HK-2 (cell line): ENCODE data around the gene NCEH1.
"Not testable (repeated sequence)": the region's sequence is repeated elsewhere in the genome, so short reads cannot be mapped to it uniquely, and the experiment has no call there.

Experiments
- DNase-seq: peaks from one replicate; pipeline ENCODE4 v3.0.0-alpha.2; 2018; ENCODE audit not compliant: unreplicated experiment

NCEH1 gene

DNA sequence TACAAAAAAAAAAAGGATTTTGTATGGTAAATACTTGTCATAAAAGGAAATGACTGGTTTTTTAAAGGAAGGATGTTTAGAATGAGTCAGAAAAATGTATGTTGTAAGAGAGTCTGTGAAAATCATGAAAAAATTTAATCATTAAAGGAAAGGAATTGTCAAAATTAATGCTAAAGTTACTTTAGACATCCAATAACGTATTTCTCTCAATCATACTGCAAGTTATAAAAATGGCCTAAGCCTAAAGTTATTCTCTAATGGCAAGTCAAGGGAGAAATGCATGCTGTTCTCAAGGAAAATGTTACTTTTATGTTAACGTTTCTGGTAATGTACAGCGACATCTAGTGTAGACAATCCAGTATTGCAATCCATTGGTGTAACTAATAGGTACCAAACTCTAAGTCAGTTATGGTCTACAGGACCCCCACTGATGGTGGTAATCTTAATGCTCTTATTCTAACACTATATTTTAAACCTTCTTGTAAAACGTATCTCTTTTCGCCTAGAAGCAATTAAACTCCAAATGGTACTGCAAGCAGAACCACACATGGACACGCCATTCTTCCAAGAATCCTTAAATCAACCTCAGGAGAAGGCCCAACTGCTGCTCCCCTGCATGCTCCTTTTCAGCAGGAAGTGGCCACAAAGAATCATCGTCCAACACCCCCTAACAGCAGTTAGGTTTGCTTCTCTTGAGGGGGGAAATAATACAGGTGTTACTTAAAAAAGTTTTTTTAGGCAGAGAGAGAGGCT lies 35.2 kb downstream of the NCEH1 start:
- no peak for DNase-seq

DNA sequence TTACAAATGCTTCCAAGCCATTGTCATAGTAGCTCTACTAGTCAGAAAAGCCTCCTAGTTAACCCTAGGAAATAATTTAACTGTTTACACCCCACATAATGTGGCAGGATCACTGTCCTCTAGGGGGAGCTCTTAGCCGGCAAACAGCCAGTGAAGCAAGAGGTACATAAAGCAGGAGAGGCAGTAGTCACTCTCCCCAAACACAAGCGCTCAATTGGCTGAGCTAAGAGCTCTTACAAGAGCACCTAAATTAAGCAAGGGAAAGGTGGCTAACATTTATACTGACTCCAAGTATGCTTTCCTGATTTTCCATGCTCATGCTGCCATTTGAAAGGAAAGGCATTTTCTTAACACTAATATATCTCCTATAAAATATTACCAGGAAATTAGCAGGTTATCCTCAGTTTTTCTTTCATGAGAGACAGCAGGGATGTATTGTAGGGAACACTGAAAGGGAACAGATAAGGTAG lies 37.6 kb downstream of the NCEH1 start:
- DNase-seq, result peak; percentile 76

DNA sequence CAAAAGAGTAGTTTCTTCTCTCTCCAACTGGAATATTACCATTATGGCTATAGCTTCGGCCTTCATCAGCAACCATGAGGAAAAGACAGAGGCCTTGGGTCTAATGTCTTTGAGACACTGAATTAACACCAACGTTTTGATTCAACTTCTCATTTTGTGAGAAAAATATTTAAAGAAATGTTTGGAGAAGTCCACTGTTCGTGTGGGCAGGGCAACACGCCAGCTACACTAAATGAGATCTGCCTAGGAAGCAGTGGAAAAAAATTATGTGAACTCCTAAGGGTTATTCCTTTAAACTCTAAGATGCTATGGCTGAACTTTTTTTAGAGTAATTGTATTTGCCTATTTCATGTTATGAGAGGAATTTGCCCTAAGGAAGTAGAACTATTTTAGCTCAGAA lies 41.8 kb downstream of the NCEH1 start:
- DNase-seq, result no peak

DNA sequence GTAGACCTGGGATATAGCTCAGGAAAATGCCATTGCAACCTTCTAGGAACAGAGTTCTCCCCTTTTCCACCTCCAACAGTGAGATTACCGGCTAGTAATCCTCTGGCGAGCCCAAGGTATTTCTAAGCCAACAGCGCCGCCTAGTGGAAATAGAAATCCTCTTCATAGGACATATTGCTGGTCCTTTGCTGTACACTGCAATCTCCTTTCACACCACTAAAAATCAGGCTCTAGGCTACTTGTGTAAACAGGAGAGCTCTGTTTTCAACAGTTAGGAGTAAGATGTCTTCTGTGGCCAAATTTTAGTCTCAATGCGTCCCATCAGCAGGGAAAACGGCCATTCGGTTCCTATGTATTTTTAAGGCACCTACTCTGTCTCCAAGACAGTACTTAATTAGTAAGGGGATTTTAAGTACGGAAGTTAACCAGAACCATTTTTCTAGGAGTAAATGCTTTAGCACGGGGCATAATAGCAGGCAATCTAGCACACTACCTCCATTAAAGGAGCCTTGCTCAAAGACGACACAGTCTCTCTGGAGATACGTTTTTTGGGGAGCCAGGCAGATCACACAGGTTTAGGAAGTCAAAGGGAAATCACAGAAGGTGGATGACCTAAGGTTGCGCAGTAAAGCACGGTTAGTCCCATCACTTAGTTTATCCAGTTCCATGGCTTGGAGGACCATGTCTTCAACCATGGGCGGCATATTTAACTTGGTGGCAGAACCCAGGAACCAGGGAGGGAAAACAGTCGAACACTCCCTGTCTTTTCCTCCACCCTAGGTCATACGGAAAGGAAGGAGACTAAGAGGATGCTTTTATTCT lies 43.8 kb downstream of the NCEH1 start:
- DNase-seq, result peak; percentile 85

DNA sequence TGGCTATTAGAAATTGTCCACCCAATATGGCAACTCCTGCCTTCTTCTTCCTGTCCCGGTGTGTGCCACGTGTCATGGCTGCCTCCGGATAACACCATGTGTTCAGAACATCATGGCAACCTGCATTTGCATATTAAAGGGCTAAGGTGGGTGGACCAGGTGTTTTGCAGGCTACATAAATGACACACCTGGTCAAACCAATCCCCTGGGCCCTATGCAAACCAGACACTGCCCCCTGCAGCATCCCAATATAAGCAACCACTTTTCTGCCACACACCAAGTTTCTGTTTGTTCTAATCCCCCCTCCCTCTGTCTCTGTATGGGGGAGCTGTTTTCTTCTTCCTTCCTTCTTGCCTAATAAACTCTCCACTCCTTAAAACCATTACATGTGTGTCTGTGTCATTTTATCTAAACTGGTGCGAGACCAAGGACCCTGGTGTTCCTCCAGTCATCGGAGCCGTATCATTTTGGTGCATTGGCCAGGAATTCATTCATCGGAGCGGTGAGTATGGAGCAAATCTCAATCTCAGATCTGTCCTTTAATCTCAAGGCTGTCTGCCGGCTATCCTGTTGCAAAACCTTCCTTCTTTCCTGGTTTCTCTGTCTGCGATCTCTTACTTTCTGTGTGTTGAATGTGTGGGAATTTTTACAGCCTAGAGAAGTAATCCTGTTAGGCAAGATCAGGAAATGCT lies 44.5 kb downstream of the NCEH1 start:
- no peak for DNase-seq

DNA sequence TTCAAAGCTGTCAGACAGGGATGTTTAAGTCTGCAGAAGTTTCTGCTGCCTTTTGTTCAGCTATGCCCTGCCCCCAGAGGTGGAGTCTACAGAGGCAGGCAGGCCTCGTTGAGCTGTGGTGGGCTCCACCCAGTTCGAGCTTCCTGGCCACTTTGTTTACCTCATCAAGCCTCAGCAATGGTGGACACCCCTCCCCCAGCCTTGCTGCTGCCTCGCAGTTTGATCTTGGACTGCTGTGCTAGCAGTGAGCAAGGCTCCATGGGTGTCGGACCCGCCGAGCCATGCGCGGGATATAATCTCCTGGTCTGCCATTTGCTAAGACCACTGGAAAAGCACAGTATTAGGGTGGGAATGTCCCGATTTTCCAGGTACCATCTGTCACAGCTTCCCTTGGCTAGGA lies 45.4 kb downstream of the NCEH1 start:
- not testable (repeated sequence) for DNase-seq

DNA sequence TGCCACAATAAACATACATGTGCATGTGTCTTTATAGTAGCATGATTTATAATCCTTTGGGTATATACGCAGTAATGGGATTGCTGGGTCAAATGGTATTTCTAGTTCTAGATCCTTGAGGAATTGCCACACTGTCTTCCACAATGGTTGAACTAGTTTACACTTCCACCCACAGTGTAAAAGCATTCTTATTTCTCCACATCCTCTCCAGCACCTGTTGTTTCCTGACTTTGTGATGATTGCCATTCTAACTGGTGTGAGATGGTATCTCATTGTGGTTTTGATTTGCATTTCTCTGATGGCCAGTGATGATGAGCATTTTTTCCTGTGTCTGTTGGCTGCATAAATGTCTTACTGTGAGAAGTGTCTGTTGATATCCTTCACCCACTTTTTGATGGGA lies 50.4 kb downstream of the NCEH1 start:
- DNase-seq, result not testable (repeated sequence)

DNA sequence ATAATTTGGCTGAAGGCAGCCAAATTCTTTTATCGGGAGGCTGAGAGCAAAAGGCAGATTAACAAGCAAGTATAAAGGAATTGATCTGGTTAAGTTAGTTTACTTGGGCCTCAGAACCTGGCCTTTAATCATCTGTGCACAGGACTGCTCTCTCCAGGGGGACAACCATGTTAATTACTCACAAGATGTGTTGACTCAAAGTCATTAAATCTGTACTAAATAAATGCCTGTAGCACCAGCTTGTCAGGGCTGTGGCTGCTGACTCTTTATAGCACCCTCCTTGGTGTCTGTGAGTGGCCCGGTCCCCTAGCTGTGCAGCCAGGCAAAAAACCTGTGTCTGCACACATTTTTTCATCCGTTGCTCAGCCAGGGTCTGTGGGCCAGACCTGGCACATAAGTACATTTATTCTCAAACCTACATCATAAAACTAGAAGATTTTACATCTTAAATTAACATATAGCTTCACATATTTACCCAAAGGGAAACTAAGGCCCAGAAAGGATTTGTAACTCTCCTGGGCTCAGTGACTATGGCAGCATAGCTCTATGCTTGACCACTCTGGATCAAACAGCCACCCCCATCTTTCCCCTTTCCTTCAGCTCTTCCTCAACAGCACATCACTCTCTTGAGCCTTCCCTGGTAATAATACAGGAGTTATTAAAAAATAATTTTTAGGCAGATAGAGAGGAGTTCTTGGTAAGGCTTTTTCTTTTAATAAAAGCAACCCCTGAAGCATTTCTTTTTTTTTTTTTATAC lies 51.4 kb downstream of the NCEH1 start:
- peak; percentile 77 for DNase-seq

DNA sequence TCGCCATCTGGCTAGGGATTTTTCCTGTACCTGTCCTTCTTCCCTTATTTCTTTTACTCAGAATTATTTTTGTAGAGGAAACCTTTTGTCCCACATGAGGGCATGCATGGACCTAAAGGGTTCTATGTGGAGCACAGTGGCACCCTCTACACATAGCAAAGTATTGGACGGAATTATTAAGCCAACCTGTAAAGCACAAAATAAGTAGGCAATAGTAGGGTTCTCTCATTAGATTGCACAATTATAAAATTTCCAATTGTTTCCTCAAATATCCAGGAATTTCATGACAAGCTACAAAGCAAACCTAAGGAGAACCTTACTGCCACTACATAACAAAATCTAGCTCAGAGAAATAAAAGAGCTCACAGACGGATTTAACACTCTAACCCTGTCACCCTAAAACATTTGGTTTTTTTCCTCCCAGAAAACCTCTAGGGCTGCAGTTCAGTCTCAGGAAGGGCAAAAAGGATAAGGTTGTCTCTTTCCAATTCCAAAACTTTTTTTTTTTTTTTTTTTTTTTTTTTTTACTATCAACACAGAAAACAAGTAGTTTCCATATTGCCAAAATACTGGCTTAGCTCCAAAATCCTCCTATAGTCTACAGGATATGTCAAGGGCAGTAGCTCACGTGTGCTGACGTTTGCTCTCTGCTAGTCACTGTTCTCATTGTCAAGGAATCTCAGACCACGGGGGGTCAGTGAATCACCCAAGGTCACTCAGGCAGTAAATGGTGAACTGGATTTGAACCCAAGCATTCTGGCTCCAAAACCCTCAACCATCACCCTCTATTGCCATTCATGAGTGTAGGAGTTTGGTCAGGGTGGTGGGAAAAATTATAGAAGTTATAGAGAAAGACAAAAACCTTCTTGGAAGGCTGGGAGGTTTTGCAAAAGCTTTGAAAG lies 52.3 kb downstream of the NCEH1 start:
- DNase-seq, result peak; percentile 91

DNA sequence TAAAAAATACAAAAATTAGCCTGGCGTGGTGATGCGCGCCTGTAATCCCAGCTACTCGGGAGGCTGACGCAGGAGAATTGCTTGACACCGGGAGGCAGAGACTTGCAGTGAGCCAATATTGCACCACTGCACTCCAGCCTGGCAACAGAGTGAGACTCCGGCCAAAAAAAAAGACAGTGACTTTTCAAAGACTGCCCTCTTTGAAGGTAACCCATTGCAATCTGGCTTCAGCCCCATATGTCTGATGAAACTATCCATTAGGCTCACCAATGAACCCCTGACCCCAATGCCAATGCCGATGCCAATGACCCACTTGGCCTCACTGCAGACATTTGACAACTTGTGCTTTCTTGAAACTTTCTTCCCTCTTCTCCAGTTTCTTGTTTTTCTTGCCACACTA lies 54.3 kb downstream of the NCEH1 start:
- DNase-seq, result no peak

DNA sequence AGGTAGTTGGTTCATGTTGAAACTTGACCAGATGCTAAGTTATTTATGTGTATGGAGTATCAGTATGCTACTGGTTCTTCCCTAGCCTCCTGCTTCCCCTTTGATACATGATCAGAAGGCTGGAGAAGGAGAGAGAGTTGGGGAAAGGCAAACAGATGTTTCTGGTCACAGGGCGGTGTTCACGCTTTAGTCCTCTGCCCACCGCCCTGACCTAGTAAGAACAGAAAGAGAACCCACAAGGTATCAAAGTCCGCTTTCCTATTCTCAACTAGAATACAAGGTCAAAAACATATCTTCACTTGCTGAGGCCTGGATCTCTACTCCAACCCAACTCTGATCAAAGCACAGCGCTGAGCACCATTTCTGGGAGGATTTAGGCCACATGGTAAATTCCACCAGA lies 55.5 kb downstream of the NCEH1 start:
- DNase-seq, result no peak

DNA sequence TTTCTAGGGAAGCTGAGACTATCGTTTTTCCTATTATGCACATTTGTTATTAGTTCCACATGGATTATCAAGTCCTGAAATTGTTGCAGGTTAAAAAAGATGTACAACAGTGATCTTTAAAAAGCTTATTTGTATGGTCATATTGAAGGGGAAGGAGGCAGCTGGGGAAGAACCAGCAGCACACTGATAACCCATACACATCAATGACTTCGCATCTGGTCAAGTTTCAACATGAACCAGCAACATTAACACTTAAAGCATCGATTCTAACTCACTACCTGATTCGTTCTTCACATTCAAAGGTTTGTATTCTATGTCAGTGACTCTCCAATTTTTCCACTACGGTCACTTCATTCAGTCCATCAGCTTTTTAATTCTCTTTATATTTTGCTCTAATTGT lies 56.4 kb downstream of the NCEH1 start:
- no peak for DNase-seq

DNA sequence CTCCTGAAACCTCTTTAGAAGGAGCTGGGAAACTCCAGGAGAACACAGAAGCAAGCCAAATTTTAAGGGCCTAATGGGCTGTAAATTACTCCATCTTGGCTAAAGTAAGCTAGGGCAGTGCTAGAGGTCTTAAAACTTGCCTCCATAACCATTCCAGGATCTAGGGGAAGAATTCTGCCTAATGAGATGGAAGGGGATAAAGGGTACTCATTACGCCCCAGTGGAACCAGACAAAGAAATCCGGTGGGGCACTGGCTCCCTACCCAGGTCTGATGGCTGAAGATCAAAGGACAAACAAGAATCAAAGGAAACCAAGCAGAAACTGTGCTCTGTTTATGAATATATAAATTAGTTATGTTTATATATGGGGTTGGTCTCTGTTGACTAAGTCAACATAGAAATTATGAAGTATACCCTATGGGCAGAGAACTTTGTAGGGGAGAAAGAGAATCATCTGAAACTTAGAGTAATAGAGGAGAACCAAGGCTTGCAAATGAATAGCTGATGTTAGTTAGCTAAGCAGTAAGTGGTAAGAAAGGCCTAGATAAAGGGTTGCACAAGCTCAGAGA lies 57.8 kb downstream of the NCEH1 start:
- no peak for DNase-seq

DNA sequence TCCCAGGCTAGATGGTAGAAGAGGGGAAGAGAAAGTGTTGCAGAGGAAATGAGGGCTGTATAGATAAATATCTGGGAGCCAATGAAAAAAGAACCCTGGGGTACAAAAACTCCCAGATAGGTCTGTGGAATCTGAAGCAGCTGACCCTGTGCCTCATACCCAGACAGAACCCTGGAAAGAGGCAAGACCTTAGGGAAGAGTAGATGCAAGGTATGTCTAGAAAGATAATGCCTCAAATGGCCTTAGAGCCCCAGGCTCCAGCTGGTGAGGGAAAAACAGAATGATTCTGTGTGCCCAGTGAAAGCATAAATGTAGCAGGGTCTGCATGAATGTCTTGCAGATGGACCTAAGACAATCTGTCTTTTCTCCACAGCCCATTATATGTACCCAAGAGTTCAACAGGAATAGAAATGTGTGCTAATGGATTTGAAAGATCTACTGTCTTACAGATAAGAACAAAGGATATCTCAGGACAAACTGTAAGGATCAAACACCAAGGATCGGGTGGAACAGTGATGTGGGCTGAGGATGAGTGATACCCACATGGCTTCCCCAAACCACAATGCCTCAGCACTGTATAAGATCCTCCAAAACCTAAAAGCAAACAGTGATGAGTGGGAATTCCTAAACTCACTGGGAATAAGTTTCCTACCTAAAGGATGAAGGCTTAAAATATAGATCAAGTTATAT lies 58.8 kb downstream of the NCEH1 start:
- DNase-seq, result no peak

DNA sequence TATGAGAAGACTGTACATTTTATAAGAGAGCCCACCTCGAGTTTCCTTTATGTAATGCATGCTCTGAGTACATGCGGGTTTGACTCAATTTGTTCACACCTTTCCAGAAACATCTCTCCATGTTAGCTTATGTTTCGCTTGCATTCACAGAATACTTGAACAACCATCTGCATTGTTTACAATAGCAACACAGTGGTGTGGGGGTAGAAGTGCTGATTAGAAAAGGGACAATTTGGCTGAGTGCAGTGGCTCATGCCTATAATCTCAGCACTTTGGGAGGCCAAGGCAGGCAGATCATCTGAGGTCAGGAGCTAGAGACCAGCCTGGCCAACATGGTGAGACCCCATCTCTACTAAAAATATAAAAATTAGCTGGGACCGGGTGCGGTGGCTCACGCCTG lies 60.9 kb downstream of the NCEH1 start:
- no peak for DNase-seq

DNA sequence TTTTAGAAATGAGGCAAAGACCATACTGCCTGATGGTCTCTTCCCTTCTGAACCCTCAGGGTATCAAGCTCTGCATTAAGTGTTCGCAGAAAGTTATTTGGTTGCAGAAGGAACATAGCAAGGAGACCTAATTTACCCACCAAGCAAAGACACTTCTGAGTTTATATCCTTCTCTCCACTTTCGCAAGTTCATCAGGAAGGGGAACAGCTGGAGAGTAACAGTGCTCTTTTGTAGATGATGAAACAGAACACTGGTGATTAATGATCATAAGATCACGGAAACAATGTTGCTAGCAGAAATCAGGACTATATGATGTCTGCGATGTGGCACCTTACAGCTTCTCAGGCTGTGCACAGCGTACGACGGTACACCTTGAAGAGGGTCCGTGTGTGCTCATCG lies 62.1 kb downstream of the NCEH1 start:
- no peak for DNase-seq

DNA sequence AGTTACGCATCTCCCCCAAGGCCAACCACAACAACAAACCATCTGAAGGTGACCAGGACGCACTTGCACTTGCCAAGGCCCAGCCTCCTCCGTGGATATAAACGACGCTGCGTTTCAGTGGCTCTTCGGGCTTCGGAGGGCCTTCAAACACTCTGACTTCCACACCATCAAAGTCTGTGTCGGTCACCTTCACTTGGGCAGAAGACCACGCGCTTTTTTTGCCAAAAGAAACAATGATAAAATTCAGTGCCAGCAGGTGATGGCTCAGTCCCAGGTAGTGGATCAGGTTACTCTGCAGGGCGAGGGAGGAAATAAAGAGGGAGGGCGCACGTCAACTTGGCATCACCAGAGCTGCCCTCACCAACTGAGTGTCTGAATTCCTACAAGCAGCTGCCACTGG lies 63.0 kb downstream of the NCEH1 start:
- DNase-seq, result no peak

DNA sequence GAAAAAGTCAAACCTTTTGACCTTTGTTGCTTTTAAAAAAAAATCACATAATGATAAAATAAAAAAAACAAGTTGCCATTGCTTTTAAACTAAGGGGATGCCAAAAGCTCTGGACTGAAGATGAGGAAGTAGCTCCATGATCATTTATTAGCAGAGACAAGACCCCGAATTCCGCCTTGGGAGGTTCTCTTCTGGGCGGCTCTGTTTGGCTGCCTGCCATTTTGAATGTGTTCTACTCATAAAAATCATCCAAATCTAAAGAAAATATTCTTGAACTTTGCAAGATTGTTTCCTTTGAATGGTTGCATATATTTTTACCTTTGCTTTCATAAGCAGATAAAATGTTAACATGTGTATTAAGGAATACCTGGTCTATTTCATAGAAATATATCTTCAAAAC lies 63.8 kb downstream of the NCEH1 start:
- no peak for DNase-seq

DNA sequence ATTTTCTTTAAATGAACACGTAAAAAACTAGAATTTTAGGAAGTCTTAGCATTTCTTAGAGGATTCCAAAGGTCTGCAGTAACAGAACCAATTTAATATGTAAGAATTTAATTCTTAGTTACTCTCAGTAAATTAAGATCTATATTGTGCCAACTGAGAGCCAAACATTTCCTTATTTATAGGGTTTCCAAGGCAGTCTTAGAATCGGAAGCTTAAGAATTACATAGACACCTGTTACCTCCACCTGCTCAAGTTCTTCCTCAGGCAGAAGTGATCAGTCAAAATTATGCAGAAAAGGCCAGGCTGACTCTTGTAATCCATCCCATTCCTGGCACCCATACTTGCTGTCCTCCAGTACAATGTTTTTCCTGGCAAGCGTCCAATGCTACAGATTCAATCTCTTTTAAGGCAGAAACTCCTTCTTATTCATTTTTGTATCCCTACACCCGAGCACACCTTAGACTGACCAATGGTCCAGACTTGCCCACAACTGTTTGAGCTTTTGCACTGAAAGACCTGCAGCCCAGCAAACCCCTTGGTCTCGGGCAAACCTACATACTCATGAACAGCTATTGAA lies 64.3 kb downstream of the NCEH1 start:
- no peak for DNase-seq

DNA sequence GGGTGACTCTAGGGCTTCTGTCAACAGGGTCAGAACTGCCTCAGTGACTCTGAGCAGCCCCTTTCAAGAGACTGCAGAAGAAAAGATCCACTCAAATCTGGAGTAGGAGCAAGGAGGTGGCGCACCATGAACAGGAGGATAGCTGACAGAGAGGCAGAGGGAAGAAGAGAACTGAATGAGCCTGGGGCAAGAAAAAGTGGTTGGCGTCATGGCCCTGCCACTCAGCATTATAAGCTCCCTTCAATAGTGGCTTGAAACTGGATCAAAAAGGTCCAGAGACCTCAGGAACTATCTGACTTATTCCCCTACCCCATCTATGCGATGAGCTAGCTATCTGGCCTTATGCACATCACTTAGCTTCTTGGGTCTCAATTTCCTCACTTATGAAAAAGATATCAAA lies 66.6 kb downstream of the NCEH1 start:
- no peak for DNase-seq
